Measurements from ENCODE around the gene SLC12A8. TPM values are rescaled to one million over a fixed set of nuclear protein-coding genes. Genes with fewer than 3 reads are reported as not detected.

The SLC12A8 gene, protein sequence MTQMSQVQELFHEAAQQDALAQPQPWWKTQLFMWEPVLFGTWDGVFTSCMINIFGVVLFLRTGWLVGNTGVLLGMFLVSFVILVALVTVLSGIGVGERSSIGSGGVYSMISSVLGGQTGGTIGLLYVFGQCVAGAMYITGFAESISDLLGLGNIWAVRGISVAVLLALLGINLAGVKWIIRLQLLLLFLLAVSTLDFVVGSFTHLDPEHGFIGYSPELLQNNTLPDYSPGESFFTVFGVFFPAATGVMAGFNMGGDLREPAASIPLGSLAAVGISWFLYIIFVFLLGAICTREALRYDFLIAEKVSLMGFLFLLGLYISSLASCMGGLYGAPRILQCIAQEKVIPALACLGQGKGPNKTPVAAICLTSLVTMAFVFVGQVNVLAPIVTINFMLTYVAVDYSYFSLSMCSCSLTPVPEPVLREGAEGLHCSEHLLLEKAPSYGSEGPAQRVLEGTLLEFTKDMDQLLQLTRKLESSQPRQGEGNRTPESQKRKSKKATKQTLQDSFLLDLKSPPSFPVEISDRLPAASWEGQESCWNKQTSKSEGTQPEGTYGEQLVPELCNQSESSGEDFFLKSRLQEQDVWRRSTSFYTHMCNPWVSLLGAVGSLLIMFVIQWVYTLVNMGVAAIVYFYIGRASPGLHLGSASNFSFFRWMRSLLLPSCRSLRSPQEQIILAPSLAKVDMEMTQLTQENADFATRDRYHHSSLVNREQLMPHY
- polyA plus RNA-seq (ENCODE audit: insufficient read length in 4 of 4), result 1 to 10 TPM; 5.3 to 7.9 (median 6.0) TPM

DNA sequence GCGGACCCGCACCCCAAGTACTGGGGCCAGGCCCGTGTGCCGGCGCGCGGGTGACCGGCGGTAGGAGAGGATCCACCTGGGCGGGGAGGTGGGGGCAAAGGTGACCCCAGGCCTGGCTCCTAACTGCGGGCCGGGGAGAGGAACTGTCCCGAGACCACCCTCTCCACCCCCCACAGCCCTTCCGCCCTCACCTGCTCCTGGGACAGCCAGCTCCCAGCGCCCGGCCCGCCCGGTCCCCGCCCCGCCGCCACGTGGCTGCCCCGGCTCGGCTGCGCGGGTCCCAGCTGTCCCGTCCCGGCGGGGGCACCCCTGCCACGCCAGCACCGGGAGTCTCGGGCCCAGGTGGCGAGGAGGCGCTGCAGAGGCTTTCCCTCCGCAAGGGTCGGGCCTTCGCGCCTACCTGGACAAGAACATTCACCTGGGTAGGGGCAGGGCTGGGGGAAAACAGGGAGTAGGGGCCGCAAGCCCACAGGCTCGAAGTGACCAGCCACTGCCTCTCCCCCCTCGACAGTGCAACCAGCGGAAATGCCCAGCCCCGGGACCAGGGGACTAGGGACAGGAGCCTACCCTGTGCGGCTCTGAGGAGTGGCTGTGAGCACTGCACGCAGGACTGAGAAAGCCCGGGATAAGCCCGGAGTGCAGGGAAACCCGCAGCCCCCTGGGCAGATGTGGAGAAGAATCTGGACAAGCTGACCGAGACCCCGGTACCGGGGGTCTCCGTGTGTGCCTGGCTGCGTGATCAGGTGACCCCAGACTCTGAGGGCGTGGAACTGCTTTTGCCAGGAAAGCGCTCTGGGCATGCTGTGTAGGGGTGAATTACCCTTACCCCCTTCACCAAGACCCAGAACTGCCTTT, at the start of gene SLC12A8:
SLC12A8 (minus strand) TSS at position 240 of the 855 bp plus-strand sequence. CDS start 1,399 bp downstream, outside the sequence.
- DNase-seq (ENCODE audit: low read depth in 4 of 4, low spot score in 2 of 4), result no peak

DNA sequence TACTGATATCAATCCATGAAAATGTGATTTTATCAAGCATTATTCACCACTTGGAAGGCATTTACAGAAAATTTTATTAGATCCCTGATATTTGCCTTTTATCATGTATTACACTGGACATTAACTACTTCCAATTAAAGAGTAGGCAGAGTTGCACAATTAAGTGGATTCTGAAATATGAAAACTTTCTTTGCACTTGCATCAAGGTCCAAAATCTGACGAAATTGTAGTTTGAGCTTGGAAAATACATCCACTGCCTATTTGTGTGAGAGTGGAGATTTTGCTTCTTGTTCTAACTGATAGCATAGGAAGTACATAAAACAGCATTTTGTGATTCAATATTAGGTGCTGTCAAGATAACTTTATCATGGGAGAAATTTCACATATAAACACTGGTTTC, 49.6 kb upstream of the SLC12A8 start:
- DNase-seq (ENCODE audit: low read depth in 4 of 4, low spot score in 2 of 4), result no peak

DNA sequence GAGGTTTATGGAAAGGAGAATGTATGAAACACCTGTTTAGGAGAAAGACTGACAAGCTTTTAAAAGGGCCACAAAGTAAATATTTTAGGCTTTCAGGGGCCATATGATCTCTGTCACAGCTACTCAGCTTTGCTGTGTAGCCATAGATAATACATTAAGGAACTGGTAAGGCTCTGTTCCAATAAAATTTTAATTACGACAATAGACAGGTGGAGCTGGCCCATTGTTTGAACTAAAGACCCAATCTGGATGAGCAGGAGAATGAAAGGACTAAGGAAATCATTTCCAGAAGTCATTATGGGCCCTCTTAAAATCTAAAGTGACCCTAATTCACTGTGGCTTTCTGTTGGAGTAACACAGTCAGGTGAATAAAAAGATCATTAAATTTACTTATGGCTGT, 48.5 kb upstream of the SLC12A8 start:
- DNase-seq (ENCODE audit: low read depth in 4 of 4, low spot score in 2 of 4), result no peak

DNA sequence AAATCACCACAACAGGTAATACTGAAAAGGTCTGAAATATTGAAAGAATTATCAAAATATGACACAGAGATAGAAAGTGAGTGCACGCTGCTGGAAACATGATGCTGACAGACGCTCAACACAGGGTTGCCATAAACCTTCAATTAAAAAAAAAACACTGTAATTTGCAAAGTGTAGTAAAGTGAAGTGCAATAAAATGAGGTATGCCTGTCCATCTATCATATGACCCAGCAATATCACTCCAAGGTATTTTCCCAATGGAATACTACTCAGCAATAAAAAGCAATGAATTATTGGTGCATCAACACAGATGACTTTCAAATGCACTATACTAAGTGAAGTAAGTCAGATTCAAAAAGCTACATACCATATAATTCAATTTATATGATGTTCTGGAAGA, 47.6 kb upstream of the SLC12A8 start:
- DNase-seq (ENCODE audit: low read depth in 4 of 4, low spot score in 2 of 4), result no peak

DNA sequence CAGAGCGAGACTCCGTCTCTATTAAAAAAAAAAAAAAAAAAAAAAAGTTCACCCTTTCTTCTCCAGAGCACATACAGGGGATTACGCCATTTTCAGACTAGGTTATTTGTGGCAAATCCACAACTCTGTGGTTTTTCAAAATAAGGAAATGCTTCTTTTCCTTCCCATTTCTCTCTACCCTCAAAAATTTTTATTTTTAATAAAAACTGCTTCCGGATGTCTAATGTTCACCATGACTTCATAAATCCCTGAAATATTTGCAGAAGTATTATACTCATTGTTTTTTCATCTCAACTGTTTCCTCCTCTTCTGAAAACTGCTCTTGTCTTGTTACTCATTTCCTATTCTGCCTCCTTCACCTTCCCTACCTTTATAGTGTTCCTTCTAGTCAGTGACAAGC, 45.0 kb upstream of the SLC12A8 start:
- no peak for DNase-seq (ENCODE audit: low read depth in 4 of 4, low spot score in 2 of 4)

DNA sequence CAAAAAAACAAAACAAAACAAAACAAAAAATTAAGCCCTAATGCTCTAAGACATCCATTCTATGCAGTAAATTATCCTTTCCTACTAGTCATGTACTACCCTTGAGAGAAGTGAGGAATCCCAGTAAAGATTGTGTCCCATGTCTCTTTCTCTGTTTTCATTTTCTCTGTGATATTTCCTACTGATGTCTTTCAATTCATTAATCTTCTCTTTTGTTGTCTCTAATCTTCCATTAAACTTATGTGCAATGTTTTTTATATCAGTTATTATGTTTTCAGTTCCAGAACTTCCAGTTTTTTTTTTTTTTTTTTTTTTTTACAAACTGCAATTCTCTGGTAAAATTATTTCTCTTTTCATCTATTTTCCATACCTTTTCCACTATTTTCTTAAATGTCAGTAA, 44.1 kb upstream of the SLC12A8 start:
- DNase-seq (ENCODE audit: low read depth in 4 of 4, low spot score in 2 of 4), result no peak

DNA sequence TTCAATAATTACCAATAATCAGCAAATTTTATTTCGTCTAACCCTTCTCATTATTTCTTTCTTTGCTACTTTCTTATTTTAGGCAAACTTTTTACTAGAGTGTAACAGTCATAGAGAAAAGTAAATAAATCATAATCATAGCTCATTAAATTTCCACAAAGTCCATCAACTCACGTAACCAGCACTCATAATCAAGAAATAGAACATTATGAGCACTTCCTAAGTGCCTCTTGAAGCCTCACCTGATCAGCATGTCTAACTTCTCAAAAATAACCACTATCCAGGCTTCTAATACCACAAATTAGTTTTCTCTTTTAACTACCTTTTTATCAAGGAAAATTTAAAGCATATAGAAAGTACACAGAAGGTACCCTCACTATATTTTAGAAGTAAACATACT, 38.4 kb upstream of the SLC12A8 start:
- no peak for DNase-seq (ENCODE audit: low read depth in 4 of 4, low spot score in 2 of 4)

DNA sequence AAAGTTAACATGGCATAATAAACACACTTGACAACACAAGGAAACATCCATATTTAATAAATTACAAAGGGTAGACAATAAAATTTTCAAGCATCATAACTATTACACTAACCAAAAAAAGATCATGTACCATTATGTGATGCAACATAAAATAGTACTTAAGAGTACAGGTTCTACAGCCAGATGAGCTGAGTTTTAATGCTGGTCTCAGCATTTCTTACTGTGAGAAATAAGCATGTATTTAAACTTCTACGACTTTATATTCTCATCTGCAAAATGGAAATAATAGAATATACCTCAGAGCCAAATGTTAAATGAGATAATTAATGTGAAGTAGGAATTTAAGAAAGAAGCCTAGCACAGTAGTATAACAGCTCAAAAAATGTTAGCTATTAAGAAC, 33.7 kb upstream of the SLC12A8 start:
- DNase-seq (ENCODE audit: low read depth in 4 of 4, low spot score in 2 of 4), result no peak

DNA sequence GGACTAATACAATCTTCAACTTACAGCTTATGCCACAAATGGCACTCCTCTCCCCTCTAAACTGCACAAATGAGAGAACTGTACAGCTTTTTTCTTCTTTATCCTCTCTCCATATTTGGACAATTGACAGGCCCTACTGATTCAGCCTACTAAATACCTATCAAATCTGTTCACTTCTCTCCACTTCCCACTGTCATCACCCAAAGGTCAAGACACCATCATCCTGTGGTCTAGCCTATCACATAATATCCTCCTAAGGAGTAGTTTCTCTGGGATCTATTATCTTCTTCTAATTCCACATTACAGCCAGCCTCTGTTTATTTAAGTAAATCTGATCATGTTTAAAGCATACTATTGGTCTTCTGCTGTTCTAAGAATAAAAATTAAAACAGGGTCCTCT, 33.0 kb upstream of the SLC12A8 start:
- no peak for DNase-seq (ENCODE audit: low read depth in 4 of 4, low spot score in 2 of 4)

DNA sequence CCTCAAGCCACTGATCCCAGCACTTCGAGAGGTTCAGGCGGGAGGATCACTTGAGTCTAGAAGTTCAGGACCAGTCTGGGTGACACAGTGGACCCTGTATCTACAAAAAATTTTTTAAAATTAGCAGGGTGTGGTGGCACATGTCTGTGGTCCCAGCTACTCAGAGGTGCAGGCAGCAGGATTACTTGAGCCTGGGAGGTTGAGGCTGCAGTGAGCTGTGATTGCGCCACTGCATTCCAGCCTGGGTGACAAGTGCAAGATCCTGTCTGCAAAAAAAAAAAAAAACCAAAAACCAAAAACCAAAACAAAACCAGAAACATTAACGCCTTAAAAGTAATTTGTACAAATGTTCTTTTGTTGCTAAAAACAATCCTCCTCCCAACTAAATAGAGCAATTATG, 27.9 kb upstream of the SLC12A8 start:
- DNase-seq (ENCODE audit: low read depth in 4 of 4, low spot score in 2 of 4), result no peak

DNA sequence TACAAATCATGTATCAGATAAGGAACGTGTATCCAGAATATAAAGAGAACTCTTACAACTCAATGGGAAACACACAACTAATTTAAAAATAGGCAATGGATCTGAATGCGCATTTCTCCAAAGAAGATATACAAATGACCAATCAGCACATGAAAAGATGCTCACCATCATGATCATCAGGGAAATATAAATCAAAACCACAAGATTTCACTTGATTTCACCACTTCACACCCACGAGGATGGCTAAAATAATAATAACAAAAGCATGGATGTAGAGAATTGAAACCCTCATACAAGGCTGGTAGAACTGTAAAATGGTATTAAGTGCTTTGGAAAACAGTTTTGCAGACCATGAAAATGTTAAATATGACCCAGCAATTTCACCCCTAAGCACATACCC, 26.7 kb upstream of the SLC12A8 start:
- no peak for DNase-seq (ENCODE audit: low read depth in 4 of 4, low spot score in 2 of 4)

DNA sequence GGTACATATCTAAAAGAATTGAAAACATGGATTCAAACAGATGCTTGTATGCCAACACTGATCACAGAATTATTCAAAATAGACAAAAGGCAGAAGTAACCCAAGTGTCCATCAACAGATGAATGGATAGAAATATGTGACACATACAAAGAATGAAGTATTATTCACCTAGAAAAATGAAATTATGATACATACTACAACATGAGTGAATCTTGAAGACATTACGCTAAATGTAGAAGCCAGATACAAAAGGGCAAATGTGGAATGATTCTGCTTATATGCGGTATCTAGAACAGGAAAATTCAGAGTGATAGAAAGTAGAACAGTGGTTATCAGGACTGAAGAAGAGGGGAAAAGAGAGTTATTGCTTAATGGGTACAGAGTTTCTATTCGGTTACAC, 26.2 kb upstream of the SLC12A8 start:
- DNase-seq (ENCODE audit: low read depth in 4 of 4, low spot score in 2 of 4), result no peak

DNA sequence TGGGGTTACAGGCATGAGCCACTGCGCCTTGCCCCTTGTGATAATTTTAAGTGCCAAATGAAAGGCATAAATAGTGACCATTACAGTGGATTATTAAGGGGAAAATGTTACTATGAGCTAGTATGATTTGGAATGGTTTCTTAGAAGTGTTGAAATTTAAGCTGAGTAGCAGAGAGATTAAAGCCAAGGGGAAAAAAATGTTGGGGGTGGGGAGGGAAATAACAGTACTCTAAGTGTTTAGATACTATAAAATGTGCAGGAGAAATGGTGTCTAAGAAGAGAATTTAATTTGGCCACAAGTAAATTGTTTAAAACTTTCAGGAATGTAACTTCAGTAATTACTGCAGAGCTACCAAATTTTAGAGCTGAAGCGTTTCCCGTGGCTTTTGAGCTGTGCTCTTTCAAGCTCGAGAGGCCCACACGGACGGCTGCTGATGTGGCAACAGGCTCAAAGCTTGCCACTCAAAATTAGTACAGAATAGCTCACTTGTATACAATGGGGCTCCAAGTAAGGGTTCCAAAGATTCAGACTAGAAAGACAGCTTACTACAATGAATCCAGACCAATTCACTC, 23.9 kb upstream of the SLC12A8 start:
- DNase-seq (ENCODE audit: low read depth in 4 of 4, low spot score in 2 of 4), result no peak

DNA sequence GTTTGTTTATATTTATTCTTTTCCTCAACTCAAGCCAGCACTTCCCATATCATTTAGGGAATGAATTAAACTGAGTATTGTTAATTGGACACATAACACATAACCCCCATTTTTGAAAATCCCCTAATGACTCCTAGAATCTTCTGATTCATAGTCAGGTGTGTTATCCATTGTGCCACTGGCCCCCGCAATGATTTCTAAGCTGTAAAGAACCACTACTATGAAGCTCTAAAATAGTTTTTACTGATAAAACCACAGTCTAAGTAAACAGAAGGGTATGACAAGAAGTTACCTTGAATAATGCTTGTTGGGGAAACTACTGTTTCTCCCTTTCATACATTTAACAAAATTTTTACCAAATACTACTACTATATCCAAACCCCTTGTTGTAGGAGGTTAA, 22.3 kb upstream of the SLC12A8 start:
- DNase-seq (ENCODE audit: low read depth in 4 of 4, low spot score in 2 of 4), result no peak

DNA sequence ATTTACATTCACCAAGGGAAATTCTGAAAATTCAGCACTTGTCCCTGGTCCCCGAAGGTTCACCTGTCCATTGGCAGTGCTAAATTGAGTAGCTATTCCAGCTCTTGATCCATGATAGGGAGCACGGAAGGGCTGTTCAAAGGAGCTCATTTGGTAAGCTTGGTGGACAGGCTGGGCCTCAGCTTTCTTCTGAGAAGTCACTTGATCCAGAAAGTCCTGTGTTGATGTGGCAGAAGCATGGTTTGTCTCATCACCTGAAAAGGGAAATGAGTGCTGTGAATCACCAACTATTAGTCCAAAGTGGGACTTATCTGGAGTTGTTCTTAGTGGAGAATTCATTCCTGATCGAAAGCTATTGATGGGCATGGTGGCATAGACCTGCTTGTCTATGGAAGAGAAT, 19.9 kb upstream of the SLC12A8 start:
- DNase-seq (ENCODE audit: low read depth in 4 of 4, low spot score in 2 of 4), result no peak

DNA sequence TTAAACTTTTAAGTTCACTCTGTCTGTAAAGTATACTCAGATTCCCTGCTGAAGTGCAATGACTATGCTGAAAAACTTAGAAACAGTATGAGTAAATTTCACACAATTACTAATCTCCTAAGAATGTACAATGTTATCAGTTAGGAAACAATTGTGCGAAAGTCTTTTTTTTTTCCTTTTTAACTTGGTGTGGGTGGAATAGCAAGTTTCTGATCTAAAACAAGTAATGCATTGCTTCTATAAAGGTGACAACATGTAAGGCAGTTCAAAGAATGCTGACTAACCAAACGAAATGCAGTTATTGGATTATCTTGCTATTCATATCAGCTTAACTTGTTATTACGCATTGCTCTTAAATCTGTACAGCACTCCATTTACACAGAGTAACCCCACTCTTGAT, 19.3 kb upstream of the SLC12A8 start:
- DNase-seq (ENCODE audit: low read depth in 4 of 4, low spot score in 2 of 4), result no peak

DNA sequence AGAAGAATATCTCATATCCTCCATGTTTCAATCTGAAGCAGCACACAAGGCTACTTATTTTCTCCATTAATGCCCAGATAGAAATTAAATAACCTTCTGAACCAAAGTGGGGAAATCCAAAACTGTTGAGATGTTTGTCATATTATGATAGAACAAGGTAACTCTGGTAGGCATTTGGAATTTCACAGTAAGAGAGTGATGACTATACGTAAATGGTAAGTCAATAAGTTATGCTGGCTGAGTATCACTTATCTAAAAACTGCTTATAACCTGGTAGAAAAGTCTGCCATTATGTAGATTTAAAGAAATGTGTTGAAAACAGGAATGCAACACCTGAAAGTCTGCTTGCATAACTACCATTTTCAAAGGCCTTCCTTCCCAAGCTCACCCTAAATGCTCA, 17.2 kb upstream of the SLC12A8 start:
- DNase-seq (ENCODE audit: low read depth in 4 of 4, low spot score in 2 of 4), result no peak

DNA sequence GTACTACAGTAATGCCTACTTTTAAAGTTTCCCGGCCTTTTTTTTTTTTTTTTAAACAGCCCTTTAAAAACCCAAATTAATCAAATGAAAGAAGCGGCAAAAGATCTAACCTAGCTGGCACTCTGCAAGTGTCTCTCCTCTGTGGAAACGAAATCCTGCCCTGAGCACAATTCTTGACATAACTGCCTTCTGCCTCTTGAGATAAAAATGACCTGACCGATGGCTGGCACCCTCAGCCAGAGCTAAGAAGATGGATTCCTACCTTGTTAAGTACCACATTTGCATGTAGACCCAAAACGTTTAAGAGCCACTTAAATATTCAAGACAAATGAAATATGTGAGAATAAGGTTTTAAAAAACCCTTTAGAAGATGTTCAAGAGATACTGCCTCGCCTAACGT, 16.6 kb upstream of the SLC12A8 start:
- no peak for DNase-seq (ENCODE audit: low read depth in 4 of 4, low spot score in 2 of 4)

DNA sequence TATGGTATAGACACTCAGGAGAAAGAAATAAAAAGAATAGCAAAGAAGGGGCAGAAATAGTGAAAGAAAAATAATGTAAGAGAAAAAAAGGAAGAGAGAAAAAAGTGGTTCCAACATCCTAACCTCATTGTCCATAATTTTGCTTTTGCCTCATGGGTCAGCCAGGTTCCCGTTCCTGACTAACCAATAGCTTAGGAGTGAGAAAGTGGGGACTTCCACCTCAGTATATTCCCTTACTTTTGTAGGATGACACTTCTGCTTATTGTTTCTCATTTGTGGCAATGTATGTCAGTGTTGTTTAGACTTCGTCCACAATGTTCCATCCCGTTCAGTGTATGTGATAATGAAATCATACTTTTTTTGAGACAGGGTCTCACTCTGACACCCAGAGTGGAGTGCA, 9.3 kb upstream of the SLC12A8 start:
- DNase-seq (ENCODE audit: low read depth in 4 of 4, low spot score in 2 of 4), result no peak

DNA sequence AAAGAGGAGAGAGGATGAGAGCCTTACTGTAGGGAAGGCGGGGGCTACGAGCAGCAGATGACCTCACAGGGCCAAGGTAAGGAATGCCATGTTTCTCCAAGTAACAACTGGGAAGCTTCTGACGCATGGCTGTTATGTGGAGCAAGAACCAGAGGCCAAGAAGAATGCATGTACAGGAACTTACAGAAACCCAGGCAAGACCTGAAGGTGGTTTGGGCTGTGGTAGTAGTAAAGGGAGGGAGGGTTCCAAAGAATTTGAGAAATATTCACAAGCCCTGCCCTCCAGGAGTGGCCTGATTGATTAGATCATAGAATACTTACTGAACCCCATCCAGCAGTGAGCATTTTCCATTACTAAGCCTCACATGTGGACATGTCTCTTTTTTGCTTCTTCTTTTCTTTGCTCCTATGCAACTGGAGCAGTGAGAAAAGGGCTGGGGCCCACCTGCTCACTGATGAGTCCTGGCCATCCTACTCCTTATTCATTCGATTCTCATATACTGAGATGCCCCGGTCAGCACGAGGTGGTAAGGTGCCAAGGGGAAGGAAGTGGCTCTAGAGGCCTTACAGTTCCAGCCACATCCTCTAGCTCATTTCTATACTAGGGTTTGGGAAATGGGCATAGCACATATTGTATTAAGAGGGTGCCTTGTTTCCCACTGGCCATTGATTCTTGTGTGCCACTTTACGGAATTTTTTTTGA, 8.3 kb upstream of the SLC12A8 start:
- no peak for DNase-seq (ENCODE audit: low read depth in 4 of 4, low spot score in 2 of 4)

Data from left renal cortex interstitium (tissue), 4 donors.